ENCODE results near the gene HES2.
"Not testable (repeated sequence)": the region's sequence is repeated elsewhere in the genome, so short reads cannot be mapped to it uniquely, and the experiment has no call there.

Gene HES2

GRCh38 chr1:6453895-6454855 is 34.5 kb upstream of the HES2 start:
- DNase-seq: not testable (repeated sequence)

GRCh38 chr1:6450943-6451373 is 31.2 kb upstream of the HES2 start:
- DNase-seq: no peak

GRCh38 chr1:6450486-6450885 is 30.8 kb upstream of the HES2 start:
- DNase-seq: not testable (repeated sequence)

DNA sequence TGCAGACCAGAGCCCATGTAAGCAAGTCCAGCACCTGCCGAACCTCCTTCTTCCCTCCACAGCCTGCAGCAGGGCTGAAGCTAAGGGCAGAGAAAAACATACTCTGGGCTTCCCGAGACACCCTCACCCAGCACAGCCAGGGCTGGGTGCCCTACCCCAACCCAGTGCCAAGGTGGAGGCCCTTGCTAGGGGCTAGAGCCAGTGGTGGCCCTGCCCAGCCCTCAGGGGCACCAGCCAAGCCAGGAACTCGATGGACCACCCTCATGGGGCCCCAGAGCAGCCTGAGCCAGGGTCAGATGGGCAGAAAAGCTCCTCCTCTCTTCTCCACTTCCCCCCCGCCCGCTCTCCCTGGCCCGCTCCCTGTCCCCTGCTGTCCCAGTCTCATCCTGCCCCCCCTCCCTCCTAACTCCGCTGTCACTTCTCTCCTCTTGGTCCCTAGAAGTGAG is 30.3 kb upstream of the HES2 start:
- no peak for DNase-seq

DNA sequence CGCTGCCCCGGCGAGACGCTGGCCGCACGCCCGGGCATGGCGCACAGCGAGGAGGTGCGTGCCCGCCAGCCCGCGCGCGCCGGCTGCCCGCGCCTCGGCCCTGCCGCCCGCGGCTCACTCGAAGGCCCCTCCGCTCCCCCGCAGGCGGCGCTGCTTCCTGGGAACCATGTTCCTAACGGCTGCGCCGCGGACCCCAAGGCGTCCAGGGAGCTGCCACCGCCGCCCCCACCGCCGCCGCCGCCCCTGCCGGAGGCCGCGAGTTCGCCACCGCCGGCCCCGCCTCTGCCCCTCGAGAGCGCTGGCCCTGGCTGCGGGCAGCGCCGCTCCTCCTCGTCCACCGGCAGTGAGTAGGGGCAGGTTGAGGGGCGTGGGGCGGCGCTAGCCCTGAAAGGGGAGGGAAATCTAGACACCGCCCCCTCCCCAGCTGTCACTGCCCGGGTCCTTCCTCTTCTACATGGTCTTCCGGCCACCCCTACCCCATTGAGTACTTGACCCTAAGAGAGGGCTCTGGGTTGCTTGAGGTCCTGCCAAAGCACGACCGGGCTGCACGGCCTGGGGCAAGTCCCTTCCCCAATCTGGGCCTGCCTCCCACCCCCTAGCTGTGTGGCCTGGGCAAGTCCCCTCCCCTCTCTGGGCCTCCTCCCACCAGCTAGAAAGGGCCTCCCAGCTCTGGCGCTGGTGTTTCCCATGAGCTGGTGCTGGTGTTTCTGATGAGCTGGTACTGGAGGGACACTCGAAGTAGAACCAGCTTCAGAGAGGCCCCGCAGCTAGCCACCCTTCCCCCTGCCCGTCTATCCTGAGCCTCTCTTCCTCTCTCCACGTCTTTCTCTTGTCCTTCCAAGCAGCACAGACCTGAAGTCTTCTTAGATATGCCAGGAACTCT is 29.3 kb upstream of the HES2 start:
- no peak for DNase-seq

DNA sequence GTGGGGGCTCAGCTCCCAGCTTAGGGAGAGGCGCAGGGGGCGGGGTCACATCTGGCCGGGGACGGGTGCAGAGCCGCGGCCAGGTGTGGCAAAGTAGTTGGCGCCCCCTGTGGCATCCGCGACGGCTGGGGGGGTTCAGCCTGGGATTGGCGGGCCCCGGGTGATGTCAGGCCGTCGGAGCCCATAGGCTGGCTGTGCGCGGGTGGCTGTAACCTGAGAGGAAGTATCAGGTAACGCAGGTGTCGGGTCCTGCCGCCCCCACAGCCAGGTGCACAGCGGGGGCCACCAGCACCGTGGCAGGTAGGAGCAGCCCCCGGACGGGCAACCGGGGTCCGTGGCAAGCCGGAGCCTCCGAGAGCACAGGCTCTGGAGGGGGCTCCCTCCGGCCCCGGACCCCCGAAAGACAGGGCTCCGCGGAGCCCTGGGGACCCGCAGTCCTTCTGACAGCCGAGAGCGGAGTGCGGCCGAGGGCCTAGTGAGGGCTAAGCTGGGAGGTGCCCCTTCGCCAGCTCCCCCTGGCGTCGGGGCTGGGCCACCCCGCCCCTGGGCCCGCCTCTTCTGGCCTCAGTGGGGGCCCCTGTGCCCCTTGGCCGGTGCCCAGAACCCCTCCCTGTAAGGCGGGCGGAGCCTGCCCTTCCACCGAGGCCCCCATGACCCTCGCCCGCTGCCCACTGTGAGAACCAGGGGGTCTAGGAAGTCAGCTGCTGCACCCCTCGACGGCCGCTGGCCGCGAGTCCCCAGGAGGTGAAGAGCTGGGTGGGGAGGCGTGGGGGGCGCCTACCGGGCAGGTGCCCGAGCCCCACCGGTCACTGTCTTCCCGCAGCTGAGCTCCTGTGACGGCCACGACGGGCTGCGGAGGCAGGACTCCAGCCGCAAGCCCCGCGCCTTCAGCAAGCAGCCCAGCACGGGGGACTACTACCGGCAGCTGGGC is 28.4 kb upstream of the HES2 start:
- no peak for DNase-seq

DNA sequence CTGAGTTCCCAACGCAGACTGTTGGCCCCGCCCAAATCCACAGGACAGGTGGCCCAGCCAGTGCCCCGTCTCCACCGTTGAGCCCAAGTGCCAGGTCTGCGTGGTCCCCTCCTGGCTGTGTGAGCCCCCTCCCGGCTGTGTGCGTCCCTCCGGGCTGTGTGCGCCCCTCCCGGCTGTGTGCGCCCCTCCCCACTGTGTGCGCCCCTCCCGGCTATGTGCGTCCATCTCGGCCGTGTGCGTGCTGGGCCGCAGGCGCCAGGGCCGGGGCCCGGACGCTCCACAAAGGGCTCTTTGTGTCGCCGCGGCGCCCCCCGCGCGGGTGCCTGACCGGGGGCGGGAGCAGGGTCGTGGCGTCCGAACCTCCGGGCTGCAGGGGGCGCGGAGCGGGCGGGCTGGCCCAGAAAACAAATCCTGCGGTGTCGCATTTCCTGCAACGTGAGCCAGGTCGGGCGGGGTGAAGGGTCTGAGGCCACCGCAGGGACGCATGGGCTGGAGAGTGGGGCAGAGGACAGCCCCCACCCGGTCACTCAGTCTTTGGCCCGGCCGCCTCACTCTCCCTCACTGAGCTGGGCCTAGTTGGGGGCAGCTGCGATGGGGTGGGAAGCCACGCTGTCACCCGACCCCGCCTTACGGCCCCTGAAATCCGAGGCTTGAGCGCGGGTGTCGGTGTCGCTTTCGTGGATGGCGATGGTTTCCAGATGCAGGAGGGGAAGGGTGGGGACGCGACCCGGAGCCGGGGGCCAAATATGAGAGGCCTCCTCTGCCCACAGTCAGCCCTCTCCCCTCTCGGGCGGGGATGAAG is 27.5 kb upstream of the HES2 start:
- DNase-seq: no peak

GRCh38 chr1:6446665-6447015 is 26.9 kb upstream of the HES2 start:
- DNase-seq: no peak

GRCh38 chr1:6445929-6446328 is 26.2 kb upstream of the HES2 start:
- DNase-seq: not testable (repeated sequence)

- no peak for DNase-seq
Observed at GRCh38 chr1:6445062-6445763, 25.5 kb upstream of the HES2 start.

- no peak for DNase-seq
Observed at GRCh38 chr1:6444377-6444776, 24.7 kb upstream of the HES2 start.

DNA sequence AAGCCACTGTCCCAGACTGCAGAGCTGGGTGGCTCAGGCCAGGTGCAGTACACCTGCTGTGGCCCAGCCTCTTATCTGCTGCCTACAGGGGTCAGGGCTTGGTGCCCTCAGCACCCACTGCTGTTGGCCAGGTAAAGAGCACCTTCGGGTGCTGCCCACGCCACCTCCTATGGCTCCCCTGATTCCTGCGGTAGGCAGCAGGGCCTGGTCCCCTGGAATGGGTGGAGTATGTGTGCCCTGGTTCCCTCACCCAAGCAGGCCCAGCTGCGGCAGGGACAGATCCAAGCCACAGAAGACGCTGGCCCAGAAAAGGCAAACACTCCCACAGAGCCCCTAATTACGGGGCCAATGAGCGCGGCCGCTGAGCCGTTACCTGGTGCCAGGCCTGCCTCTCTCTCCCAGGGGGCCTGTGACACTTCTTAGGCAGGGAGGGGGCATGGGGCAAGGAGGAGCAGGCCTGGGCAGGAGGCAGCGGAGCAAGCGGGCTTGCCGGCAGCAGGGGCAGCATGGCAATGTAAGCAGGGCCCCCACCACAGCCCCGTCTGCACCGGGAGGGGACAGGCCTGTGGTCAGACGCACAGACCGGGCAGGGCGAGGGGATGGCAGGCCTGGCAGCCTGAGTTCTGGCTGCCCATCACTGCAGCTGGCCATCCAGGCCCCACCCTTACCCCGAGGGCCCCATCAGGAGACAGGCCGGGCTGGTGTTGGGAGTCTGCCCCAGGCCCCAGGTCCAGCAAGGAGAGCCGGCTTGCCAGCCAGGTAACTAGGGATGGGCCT is 23.8 kb upstream of the HES2 start:
- no peak for DNase-seq

DNA sequence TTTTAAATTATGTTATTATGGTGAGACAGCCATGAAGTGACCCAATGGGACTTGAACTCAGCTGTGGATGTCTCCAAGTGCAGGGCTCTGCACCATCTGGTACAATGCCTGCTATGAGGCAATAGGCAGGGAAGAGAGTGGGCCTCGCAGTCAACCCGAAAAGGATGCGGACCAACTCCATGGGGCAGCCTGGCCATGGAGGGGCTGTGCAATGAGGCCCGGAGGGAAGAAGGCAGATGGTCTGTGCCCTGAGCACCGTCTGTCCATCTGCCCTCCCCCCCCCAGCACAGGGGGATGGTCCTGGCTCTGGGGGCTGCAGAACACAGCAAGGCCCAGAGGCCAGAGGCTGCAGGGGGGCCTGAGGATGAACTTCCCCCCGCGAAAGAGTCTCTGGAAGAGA is 21.9 kb upstream of the HES2 start:
- DNase-seq: no peak

- DNase-seq: no peak
Observed at GRCh38 chr1:6440198-6441126, 20.7 kb upstream of the HES2 start.

- DNase-seq: no peak
Observed at GRCh38 chr1:6438047-6438525, 18.4 kb upstream of the HES2 start.

DNA sequence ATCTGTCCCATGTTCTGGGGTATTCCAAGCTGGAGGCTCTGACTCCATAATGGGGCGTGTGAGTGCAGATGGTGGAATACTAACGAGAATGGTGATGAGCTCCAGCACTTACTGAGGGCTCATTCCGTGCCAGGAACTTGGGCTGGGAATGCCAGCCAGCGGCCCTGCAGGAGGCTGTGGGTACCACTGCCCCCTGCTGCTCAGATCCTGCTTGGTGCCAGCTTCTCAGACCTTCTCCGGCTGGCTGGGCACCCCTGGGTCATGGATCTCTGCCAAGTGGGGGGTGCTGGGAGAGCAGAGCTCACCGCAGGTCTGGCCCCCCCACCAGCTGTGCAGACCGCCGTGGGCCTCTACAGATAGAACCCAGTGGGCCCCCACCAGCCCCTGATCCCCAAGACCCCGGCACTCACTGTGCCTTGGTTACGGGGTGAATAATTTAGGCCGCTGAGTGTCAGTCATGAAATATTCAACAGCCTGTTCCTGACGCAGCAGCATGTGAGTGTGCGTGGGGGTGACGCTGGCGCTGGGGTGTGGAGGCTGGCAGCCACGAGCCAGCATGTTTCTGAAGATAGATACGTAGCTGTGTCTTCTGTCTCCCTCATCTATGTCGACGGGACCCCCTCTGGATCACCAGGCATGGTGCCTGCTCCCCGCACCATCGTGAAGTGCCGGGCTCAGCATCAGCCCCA is 17.4 kb upstream of the HES2 start:
- DNase-seq: not testable (repeated sequence)

GRCh38 chr1:6436277-6436676 is 16.6 kb upstream of the HES2 start:
- not testable (repeated sequence) for DNase-seq

GRCh38 chr1:6435547-6435946 is 15.8 kb upstream of the HES2 start:
- DNase-seq: no peak

Data from cortex of kidney (tissue), 1 donor.